ENCODE results near the gene IL17RD.

IL17RD gene

DNA sequence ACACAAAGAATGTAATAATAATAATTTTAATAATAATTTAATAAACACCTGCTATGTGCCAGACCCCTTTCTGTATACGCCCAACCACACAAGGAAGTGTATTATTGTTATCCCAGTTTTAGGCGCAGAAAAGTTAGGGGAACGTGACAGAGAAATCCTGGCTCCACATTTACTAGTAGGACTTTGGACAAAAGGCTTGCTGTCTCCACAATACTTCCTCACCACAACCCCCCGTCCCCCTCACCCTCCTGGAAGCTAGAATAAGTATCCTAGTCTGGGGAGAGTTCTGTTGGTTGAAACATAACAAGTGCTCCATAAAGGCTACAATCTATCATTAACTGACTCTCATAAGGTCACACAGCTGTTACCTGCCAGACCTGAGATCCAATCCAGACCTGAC is 488 bp upstream of the IL17RD start:
- Mint-ChIP-seq H3K4me3 (peak overlapping the region; percentile 70), H3K27me3 (peaks cover 83% of the 10 kb centered on the region), H3K9me3 (no peaks in the 10 kb centered on the region), H3K27ac (no peak overlapping the region), H3K4me1 (ENCODE audit: low read depth) (peaks cover 18% of the 10 kb centered on the region), H3K36me3 (ENCODE audit: low read depth) (no peaks in the 10 kb centered on the region)

DNA sequence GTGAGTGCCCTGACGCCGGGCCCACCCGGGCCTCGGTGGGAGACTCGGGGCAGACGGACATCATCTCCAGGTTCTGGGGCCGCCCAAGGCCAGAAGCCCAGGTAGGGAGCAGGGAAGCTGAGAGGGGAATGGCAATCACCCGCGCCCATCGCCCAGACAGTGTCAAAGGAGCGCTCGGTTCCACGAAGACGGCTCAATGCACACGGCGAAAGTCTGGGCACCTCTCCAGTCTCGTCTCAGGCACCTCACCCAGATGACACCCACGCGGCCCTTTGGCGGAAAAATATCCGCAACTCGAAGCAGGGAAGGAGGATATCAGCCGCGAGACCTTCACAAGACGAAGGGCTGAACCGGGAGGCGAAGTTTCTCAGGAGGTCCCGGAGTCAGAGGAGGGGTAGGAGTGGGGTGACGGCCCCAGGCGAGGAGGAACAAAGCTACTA is 916 bp downstream of the IL17RD start:
- Mint-ChIP-seq H3K9me3 (no peaks in the 10 kb centered on the region), H3K4me3 (peak overlapping the region; percentile 83), H3K27me3 (peaks cover 84% of the 10 kb centered on the region), H3K27ac (no peak overlapping the region), H3K4me1 (ENCODE audit: low read depth) (peaks cover 15% of the 10 kb centered on the region), H3K36me3 (ENCODE audit: low read depth) (no peaks in the 10 kb centered on the region)

DNA sequence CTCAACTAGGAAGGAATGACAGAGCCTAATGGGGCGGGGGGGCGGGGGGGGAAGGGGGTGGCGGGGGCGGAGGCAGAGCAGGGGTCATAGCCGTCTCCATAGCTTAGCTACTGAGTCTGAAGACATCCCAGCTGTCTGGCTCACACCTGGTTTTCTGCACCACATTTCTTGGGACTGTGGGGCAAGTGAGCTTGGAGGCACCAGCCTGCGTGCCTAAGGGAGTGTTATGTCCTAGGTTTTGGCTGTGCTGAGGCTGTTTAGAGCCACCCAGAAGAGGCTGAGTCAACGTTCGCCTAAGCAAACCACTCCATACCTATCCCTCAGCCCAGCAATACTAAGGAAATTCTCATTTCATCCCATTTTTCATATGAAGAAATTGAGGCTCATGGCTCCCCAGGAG is 1.4 kb downstream of the IL17RD start:
- H3K36me3 Mint-ChIP-seq (ENCODE audit: low read depth): no peaks in the 10 kb centered on the region
- H3K27me3 Mint-ChIP-seq: peaks cover 84% of the 10 kb centered on the region
- H3K4me1 Mint-ChIP-seq (ENCODE audit: low read depth): peaks cover 20% of the 10 kb centered on the region
- H3K27ac Mint-ChIP-seq: no peak overlapping the region
- H3K4me3 Mint-ChIP-seq: peak overlapping the region; percentile 83
- no peaks in the 10 kb centered on the region for H3K9me3 Mint-ChIP-seq

DNA sequence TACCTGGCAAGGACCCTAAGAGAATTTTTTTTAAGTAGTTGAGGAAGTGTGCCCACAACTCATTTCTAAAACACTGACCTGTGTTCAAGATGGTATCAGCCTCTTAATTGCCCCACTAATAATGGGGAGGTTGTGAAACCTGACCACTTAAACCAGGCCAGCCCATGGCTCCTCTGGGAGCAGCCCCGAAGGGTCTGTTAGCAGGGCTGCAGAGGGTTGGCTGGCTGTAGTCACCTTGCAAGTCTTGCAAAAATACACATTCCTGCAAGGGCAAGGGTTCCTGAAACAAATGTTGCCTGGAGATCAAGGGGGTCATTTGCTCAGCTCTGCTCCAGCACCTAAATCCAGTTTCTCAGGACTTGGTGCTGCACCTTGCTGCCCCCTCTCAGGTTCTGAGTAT is 3.2 kb downstream of the IL17RD start:
- H3K4me3 Mint-ChIP-seq: no peak overlapping the region
- H3K27ac Mint-ChIP-seq: no peak overlapping the region
- no peaks in the 10 kb centered on the region for H3K36me3 Mint-ChIP-seq (ENCODE audit: low read depth)
- peaks cover 23% of the 10 kb centered on the region for H3K4me1 Mint-ChIP-seq (ENCODE audit: low read depth)
- no peaks in the 10 kb centered on the region for H3K9me3 Mint-ChIP-seq
- H3K27me3 Mint-ChIP-seq: peaks cover 76% of the 10 kb centered on the region

DNA sequence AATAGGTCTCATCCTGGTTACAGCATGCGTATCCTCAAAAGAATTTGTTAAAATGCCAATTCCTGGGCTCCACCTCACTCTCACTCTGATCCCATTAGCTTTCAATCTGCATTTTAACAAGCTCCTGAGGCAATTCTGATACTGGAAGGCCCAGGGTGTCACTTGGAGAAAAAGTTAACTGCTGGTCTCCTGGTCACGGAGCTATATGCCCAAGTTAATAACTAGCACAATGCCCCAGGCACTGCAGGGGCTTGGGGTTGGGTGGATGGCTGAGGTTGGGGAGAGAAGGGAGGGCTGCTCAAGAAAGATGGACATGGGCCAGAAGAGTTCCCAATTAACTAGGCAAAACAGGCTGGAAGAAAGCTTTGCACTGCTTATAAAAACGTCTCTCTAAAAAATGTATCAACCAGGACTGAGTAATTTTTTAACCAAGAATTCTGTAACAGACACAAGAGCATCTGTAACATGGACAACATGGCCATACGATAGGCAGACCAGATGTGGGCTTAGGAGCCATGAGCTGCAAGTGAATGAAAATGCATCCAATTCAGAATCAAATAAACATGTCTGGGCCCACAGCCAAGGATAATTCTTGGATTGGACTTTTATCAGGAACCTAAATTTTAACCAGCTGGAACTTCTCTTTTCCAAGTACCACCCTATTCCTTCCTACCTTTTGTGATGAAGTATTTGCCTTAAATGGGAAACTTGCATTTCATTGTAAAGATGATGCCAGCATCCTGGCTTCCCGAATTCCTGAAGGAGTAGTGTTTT is 4.2 kb downstream of the IL17RD start:
- H3K27me3 Mint-ChIP-seq: peaks cover 72% of the 10 kb centered on the region
- H3K4me3 Mint-ChIP-seq: no peak overlapping the region
- H3K9me3 Mint-ChIP-seq: no peaks in the 10 kb centered on the region
- peaks cover 23% of the 10 kb centered on the region for H3K4me1 Mint-ChIP-seq (ENCODE audit: low read depth)
- H3K27ac Mint-ChIP-seq: no peak overlapping the region
- no peaks in the 10 kb centered on the region for H3K36me3 Mint-ChIP-seq (ENCODE audit: low read depth)

DNA sequence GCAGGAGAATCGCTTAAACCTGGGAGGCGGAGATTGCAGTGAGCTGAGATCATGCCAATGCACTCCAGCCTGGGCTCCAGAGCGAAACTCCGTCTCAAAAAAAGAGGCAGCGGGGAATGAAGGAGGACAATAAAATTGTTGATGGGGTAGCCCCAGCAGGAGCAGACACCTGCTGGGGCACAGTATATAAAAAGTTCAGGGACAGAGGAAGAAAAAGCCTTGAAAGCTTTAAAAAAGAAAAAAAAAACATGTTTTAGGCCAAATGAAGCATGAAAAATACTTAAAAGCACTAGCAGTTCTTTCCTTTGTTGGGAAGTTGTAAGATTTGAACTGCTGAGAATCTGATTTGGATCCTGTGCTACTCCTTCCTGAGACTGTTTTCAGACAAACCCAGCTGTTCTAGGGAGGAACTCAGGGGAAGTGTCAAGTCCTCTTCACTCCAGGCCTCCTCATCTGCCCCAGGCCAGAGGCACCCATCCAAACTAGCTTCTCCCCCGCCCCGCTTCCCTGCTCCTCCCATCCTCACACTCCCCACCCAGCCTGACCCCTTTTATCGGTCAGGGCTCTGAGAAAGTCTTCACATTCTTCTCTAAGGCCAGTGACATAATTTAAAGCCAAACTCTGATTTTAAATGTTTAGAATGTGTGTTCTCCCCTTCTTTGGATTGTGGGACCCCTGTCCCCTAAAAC is 4.9 kb downstream of the IL17RD start:
- Mint-ChIP-seq H3K27ac (no peak overlapping the region), H3K36me3 (ENCODE audit: low read depth) (no peaks in the 10 kb centered on the region), H3K27me3 (peaks cover 66% of the 10 kb centered on the region)

DNA sequence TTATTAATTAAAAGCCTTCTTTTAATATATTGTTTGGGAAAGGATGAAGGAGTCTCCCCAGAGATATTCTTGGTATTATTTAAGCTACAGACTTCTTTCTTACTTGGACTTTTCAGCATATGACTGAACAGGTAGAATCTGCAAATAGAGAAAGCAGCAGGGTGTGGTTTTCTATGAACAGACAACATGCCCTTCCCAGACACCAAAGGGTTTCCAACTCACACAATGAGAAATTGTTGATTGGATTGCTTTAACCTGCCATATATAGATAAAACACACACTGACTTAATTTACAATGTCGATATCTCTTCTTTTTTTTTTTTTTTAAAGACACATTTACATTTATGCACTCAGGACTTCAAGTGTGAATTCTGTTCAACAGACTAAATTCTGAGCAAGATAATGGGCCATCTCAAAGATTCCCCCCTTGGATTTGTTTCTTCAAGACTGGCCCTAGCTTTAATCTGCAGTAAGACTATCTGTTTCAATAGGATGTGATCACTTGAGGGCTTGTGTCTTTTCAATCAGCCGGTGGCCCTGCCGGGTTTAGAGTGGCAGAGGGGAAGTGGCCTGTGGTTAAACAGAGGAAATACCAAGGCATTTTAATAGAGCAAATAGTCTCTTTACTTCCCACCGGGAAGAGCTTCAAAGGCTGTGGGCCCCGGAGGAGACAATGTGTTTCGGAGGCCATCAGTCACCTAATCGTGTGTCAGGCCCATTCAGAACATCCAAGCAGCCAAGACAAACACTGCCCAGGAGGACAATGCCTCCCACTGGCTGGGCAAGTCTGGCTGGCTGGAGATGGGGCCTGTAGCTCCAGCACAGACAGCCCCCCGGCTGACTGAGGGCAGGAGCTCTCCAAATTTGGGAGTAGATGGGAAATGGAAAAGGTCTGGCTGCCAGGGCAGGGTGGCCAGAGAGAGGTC is 6.1 kb downstream of the IL17RD start:
- Mint-ChIP-seq H3K27me3 (peaks cover 64% of the 10 kb centered on the region), H3K9me3 (no peaks in the 10 kb centered on the region), H3K36me3 (ENCODE audit: low read depth) (no peaks in the 10 kb centered on the region), H3K4me1 (ENCODE audit: low read depth) (peaks cover 16% of the 10 kb centered on the region), H3K4me3 (no peak overlapping the region), H3K27ac (no peak overlapping the region)

More for the DNA sequence above, 4.9 kb downstream of the IL17RD start:
- Mint-ChIP-seq H3K4me1 (ENCODE audit: low read depth) (peaks cover 20% of the 10 kb centered on the region), H3K4me3 (no peak overlapping the region), H3K9me3 (no peaks in the 10 kb centered on the region)

DNA sequence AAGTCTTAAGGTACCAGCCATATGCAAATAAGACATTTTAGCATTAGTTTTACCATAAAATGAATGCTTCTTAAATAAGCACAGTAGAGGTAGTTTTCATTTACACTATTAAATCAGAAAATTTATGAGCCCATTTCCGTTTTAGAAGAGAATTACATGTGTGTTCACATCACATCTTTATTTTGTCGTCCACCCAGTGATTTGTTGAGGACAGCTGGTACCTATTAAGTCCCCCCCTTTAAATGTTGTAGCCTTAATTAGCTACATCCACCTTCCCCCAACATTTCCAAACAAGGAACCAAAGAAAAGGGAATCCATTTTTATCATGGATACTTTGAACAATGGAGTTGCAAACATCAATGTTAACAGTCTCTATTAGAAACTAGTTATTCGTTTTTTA is 6.8 kb downstream of the IL17RD start:
- no peaks in the 10 kb centered on the region for H3K36me3 Mint-ChIP-seq (ENCODE audit: low read depth)
- no peak overlapping the region for H3K4me3 Mint-ChIP-seq
- no peaks in the 10 kb centered on the region for H3K9me3 Mint-ChIP-seq
- peaks cover 12% of the 10 kb centered on the region for H3K4me1 Mint-ChIP-seq (ENCODE audit: low read depth)
- H3K27ac Mint-ChIP-seq: no peak overlapping the region
- H3K27me3 Mint-ChIP-seq: peaks cover 58% of the 10 kb centered on the region

DNA sequence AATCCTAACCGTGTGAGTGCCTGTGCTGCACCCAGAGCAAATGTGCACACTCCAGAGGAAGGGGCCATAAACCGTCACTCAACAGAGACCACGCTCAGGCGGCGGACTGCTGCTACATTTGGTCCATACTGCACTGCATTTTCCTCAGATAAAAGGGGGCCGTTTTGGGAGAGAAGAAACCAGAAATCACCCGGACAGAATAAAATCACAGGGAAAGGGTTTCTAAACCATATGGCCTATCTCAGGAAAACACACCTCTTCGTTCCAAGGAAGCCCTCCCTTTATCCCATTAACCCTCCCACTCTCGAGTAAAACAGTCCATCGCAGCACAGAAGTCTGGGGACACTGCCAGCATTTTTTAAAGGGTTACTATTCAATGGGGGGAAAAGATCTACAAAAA is 7.6 kb downstream of the IL17RD start:
- Mint-ChIP-seq H3K4me1 (ENCODE audit: low read depth) (peaks cover 11% of the 10 kb centered on the region), H3K36me3 (ENCODE audit: low read depth) (no peaks in the 10 kb centered on the region), H3K27ac (no peak overlapping the region), H3K9me3 (no peaks in the 10 kb centered on the region), H3K27me3 (peaks cover 50% of the 10 kb centered on the region), H3K4me3 (no peak overlapping the region)

DNA sequence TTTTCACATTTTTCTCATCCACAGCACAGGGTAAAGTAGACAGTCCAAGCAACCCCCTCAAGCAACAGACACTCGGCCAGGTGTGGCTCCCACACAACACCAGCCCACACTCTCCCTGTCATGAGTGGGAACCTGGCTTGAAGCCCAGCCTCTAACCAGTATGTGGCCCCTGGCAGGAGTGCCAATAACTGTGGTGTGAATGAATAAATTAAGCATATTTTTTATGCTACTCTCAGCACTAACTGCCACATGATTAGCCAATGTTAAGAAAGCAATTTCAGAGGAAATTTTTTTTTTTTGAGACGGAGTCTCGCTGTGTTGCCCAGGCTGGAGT is 9.9 kb downstream of the IL17RD start:
- Mint-ChIP-seq H3K4me3 (no peak overlapping the region), H3K36me3 (ENCODE audit: low read depth) (no peaks in the 10 kb centered on the region), H3K4me1 (ENCODE audit: low read depth) (peaks cover 11% of the 10 kb centered on the region), H3K9me3 (no peaks in the 10 kb centered on the region), H3K27ac (no peak overlapping the region), H3K27me3 (peaks cover 37% of the 10 kb centered on the region)

DNA sequence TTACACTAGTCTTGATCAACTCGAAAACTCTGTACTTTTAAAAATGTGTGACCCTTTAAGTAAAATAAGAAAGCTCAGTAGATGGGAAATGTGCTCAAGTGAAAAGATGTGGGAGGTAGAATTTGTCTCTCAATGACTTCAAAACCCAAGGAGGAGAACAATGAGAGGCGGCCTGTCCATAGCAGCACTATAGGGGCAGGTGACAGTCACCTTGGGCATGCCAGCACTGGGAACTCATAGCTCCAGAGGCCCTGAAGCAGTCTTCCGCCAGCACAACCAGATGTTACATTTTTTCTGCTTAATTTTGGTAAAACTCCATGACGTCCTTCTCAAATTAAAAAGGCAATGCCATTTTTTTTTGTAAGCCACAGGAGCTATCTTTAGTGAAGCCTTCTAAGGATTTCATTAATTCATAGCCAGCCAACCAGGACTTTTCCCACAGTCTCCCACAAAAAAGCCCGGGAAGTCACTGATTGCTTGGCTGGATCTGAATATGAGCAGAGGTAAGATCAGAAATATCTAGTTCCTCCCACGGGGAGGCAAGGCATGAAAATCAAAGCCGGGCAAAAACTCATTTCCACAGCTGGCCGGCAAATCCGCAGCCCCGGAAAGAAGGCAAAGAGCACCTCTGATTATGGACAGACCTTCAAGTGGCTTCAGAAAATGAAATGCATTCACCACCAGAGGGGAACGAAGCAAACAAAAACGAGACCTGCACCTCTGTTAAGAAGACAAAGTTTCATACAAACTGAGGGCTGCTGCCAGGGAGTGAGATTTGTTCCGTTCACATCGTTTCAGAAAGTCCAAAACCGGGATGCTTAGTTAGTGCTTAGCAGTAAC is 10.5 kb downstream of the IL17RD start:
- Mint-ChIP-seq H3K27me3 (peaks cover 33% of the 10 kb centered on the region), H3K4me3 (no peak overlapping the region), H3K9me3 (no peaks in the 10 kb centered on the region), H3K27ac (no peak overlapping the region), H3K4me1 (ENCODE audit: low read depth) (peaks cover 11% of the 10 kb centered on the region), H3K36me3 (ENCODE audit: low read depth) (no peaks in the 10 kb centered on the region)

DNA sequence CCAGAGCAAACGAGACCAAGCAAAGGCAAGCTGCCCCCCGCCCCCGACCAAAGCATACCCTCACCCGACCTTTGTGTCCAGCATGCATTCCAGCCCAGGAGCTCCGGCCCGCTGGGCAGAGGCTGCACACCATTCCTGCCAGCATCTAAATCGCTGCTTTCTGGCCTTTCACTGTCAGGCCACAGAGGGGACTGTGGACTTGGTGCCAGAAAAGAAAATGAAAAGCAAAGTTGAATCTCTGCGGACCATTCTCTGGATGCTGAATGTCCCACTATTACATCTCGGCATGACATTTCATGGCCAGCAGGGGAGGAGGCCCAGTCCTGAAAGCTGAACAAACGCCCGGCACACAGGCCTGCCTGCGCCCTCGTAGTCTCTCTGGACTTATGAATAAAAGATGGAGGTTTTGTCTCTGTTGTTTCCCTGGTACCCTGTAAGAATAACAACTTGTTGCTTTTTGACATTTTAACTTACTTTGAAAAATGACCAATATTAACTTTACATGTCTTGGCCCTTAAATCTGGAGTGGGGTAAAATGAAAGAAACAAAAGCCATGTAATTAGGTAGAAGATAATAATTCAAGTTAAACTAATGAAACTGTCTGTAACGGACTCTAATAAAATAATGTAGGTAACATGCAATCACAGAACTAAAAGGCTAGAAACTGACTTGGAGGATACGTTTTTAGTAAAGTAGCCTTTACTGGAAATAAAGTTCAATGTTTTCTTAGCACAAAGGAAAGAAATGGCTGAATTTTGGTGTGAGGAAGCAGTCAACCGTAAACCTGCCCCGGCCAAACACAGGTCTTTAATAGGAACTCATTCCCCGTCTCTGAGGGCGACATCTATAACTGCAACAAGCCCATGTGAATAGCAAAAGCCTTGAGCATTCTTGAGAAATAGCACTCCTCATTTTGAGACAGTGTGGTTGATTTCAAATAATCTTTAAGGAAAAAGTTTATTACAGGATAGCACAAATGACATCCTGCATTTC is 12.7 kb downstream of the IL17RD start:
- Mint-ChIP-seq H3K27ac (no peak overlapping the region), H3K4me1 (ENCODE audit: low read depth) (no peaks in the 10 kb centered on the region), H3K4me3 (no peak overlapping the region), H3K36me3 (ENCODE audit: low read depth) (no peaks in the 10 kb centered on the region), H3K9me3 (no peaks in the 10 kb centered on the region), H3K27me3 (peaks cover 28% of the 10 kb centered on the region)

DNA sequence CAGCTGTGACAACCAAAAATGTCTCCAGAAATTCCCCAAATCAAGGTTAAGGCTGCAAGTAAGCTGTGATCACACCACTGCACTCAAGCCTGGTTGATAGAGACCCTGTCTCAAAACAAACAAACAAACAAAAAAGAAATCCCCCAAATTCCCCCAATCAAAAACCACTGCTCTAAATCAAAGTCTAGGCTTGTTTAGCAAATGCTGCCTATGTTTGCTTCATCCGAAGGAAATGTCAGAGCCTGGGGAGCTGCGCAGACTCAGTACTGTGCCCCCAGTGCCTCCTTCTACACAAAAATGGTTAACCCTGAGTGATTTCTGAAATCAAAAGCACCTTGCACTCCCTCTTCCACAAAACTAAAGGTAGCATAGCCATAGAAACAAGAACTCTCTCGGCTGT is 13.4 kb downstream of the IL17RD start:
- H3K27me3 Mint-ChIP-seq: peaks cover 27% of the 10 kb centered on the region

More for the DNA sequence above, 13.4 kb downstream of the IL17RD start:
- H3K36me3 Mint-ChIP-seq (ENCODE audit: low read depth): no peaks in the 10 kb centered on the region
- H3K4me3 Mint-ChIP-seq: no peak overlapping the region
- no peaks in the 10 kb centered on the region for H3K4me1 Mint-ChIP-seq (ENCODE audit: low read depth)
- no peaks in the 10 kb centered on the region for H3K9me3 Mint-ChIP-seq
- H3K27ac Mint-ChIP-seq: no peak overlapping the region

All from stimulated activated naive CD8-positive, alpha-beta T cell treated with anti-CD3 and anti-CD28 coated beads, Interleukin-15, Interleukin-2, amounts not matched to agents 100 ng/mL and 50 ng/mL, for 24 hours (primary cell).